GM23248 (cell line): ENCODE results near the gene OCLN. TPM values are rescaled to one million over a fixed set of nuclear protein-coding genes. Genes with fewer than 3 reads are reported as not detected.
"Not testable (repeated sequence)": the region's sequence is repeated elsewhere in the genome, so short reads cannot be mapped to it uniquely, and the experiment has no call there.

Experiments used
- DNase-seq: peaks from one replicate; pipeline ENCODE4 v3.0.0-alpha.2; 2015
- H2AFZ ChIP-seq: fragments of 200-600 bp; sonication (generic); 2 replicates; pipeline ENCODE4 v1.6.1; 2016; ENCODE audit warnings: antibody characterized with exemption
- H3F3A ChIP-seq: fragments of 200-600 bp; sonication (generic); 2 replicates; pipeline ENCODE4 v1.6.1; 2016; ENCODE audit warnings: mild to moderate bottlenecking, antibody characterized with exemption, mixed run types; ENCODE audit not compliant: insufficient read depth
- H3K27ac ChIP-seq: fragments of 200-600 bp; sonication (generic); 2 replicates; pipeline ENCODE4 v1.5.1; 2016; ENCODE audit warnings: mild to moderate bottlenecking
- H3K27me3 ChIP-seq: fragments of 200-600 bp; sonication (generic); replicated peaks from 2 replicates; pipeline ENCODE4 v1.6.1; 2016; ENCODE audit warnings: mild to moderate bottlenecking; ENCODE audit not compliant: insufficient read depth
- H3K36me3 ChIP-seq: fragments of 200-600 bp; sonication (generic); 2 replicates; pipeline ENCODE4 v1.6.1; 2016; ENCODE audit warnings: low read depth, mild to moderate bottlenecking
- H3K4me1 ChIP-seq: fragments of 200-600 bp; sonication (generic); 2 replicates; pipeline ENCODE4 v1.6.1; 2016; ENCODE audit warnings: mild to moderate bottlenecking; ENCODE audit not compliant: insufficient read depth
- H3K4me2 ChIP-seq: fragments of 200-600 bp; sonication (generic); one replicate; pipeline ENCODE4 v1.6.1; 2016; ENCODE audit warnings: mild to moderate bottlenecking; ENCODE audit not compliant: unreplicated experiment
- H3K4me3 ChIP-seq: fragments of 200-600 bp; sonication (generic); 2 replicates; pipeline ENCODE4 v1.5.1; 2016; ENCODE audit warnings: mild to moderate bottlenecking
- H3K79me2 ChIP-seq: fragments of 200-600 bp; sonication (generic); 2 replicates; pipeline ENCODE4 v1.6.1; 2016; ENCODE audit warnings: mild to moderate bottlenecking; ENCODE audit not compliant: insufficient read depth
- H3K9ac ChIP-seq: fragments of 200-600 bp; sonication (generic); 2 replicates; pipeline ENCODE4 v1.6.1; 2016; ENCODE audit warnings: mild to moderate bottlenecking
- H3K9me2 ChIP-seq: fragments of 200-600 bp; sonication (generic); 2 replicates; pipeline ENCODE4 v1.6.1; 2016; ENCODE audit warnings: mixed run types, mild to moderate bottlenecking, moderate library complexity; ENCODE audit not compliant: insufficient read depth
- H3K9me3 ChIP-seq: fragments of 200-600 bp; sonication (generic); one replicate; pipeline ENCODE4 v1.6.1; 2017; ENCODE audit warnings: low read depth
- H4K20me1 ChIP-seq: fragments of 200-600 bp; sonication (generic); 2 replicates; pipeline ENCODE4 v1.6.0; 2016; ENCODE audit not compliant: insufficient read depth
- EZH2 ChIP-seq: fragments of 200-600 bp; sonication (generic); IDR thresholded peaks from 2 replicates; pipeline ENCODE4 v1.6.1; 2018; ENCODE audit warnings: antibody characterized with exemption, mild to moderate bottlenecking; ENCODE audit not compliant: insufficient read depth, poor library complexity, severe bottlenecking
- EZH2phosphoT487 ChIP-seq: fragments of 200-600 bp; sonication (generic); IDR thresholded peaks from 2 replicates; pipeline ENCODE4 v1.6.1; 2018; ENCODE audit warnings: antibody characterized with exemption, moderate library complexity, mild to moderate bottlenecking, low read depth; ENCODE audit not compliant: insufficient read depth
- WGBS, 2 experiments: methylation state at CpG; one replicate each; pipeline ENCODE4 v1.1.6; 2015 to 2017; ENCODE audit warnings: low lambda C conversion rate in 2 of 2, low coverage in 1 of 2; ENCODE audit errors: missing lambda C conversion rate in 2 of 2; 5-methylcytosine and 5-hydroxymethylcytosine counted together
- in situ Hi-C: fragments of 300-500 bp; cut with MboI; formaldehyde crosslinking; loops from 2 replicates; pipeline ENCODE4 v1.15.0; 2020
- polyA plus RNA-seq: library from polyadenylated mRNA; unstranded; fragments of >200 nt; fragmentation: Nextera tagmentation; extraction: Ambion mirVana; gene quantifications from 2 replicates; pipeline ENCODE4 v1.2.1, GENCODE V29; 2016
- total RNA-seq: library from RNA; depleted of rRNA; stranded (reverse); fragments of >200 nt; shearing (Covaris generic); gene quantifications from 2 replicates; pipeline ENCODE4 v1.2.3, GENCODE V29; 2014; rRNA removed

Gene OCLN, protein sequence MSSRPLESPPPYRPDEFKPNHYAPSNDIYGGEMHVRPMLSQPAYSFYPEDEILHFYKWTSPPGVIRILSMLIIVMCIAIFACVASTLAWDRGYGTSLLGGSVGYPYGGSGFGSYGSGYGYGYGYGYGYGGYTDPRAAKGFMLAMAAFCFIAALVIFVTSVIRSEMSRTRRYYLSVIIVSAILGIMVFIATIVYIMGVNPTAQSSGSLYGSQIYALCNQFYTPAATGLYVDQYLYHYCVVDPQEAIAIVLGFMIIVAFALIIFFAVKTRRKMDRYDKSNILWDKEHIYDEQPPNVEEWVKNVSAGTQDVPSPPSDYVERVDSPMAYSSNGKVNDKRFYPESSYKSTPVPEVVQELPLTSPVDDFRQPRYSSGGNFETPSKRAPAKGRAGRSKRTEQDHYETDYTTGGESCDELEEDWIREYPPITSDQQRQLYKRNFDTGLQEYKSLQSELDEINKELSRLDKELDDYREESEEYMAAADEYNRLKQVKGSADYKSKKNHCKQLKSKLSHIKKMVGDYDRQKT
- total RNA-seq = 0.76 and 1.7 TPM in 2 replicates
- polyA plus RNA-seq = 0.52 and 0.59 TPM in 2 replicates

DNA sequence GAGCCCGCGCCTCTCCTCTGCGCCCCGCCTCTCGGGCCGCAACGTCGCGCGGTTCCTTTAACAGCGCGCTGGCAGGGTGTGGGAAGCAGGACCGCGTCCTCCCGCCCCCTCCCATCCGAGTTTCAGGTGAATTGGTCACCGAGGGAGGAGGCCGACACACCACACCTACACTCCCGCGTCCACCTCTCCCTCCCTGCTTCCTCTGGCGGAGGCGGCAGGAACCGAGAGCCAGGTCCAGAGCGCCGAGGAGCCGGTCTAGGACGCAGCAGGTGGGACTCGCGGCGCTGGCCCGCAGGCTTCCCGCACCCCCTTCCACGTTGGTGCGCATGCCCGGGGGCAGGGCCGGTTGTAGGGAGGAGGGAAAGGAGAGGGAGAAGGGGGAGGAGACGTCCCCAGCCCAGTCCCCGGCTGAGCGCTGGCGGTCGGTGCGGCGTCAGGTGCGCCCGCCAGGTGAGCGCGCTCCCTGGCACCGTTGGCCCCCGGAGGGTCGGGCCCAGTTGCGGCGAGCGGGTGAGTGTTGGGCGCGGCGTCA is at the start of gene OCLN:
OCLN (plus strand) TSS at position 400 of the 532 bp plus-strand sequence. CDS start 11,455 bp downstream, outside the sequence.
- Histone ChIP-seq H4K20me1 (no peaks in the 10 kb centered on the region), H3K9me3 (no peaks in the 10 kb centered on the region), H3F3A (peaks cover 8% of the 10 kb centered on the region; the same call in 1 of the 2 replicates), H3K27ac (no peak within 1 kb of the TSS), H3K36me3 (no peaks in the 10 kb centered on the region), H3K4me3 (peak within 1 kb of the TSS; percentile 73), H2AFZ (peak within 1 kb of the TSS; percentile 86), H3K9me2 (no peaks in the 10 kb centered on the region), H3K79me2 (no peaks in the 10 kb centered on the region), H3K4me1 (no peaks in the 10 kb centered on the region), H3K4me2 (peak within 1 kb of the TSS; percentile 86), H3K27me3 (peaks cover 24% of the 10 kb centered on the region), H3K9ac (no peak within 1 kb of the TSS)
- peak; percentile 32 for DNase-seq
- TF ChIP-seq EZH2 (no peak), EZH2phosphoT487 (no peak)
- in situ Hi-C loops = no loop called here
- WGBS, 2 experiments = 1 to 2% methylated on average over 34 to 55 of the region's 56 CpGs

GRCh38 chr5:69444127-69444754 is 48.3 kb upstream of the OCLN start:
- no peak for TF ChIP-seq EZH2
- no peak for TF ChIP-seq EZH2phosphoT487

GRCh38 chr5:69449511-69449910 is 43.1 kb upstream of the OCLN start:
- H3K4me3 ChIP-seq = no peak overlapping the region
- no peak overlapping the region for H3K9ac ChIP-seq
- 89 to 90% methylated on average over 8 of the region's 8 CpGs for WGBS, 2 experiments
- no peak overlapping the region for H3K4me2 ChIP-seq
- H3K79me2 ChIP-seq = no peaks in the 10 kb centered on the region
- H3K9me2 ChIP-seq = no peaks in the 10 kb centered on the region
- H3K27ac ChIP-seq = no peak overlapping the region
- peaks cover 9% of the 10 kb centered on the region for H3F3A ChIP-seq
- no peak overlapping the region for H2AFZ ChIP-seq
- in situ Hi-C loops = no loop called here
- H3K9me3 ChIP-seq = no peaks in the 10 kb centered on the region
- H3K36me3 ChIP-seq = no peaks in the 10 kb centered on the region
- H3K4me1 ChIP-seq = peaks cover 9% of the 10 kb centered on the region
- TF ChIP-seq EZH2phosphoT487 (no peak), EZH2 (no peak)
- H4K20me1 ChIP-seq = no peaks in the 10 kb centered on the region
- H3K27me3 ChIP-seq = no peaks in the 10 kb centered on the region
- no peak for DNase-seq

More at GRCh38 chr5:69444127-69444754, 48.3 kb upstream of the OCLN start:
- Histone ChIP-seq H3F3A (no peaks in the 10 kb centered on the region), H3K4me3 (no peak overlapping the region), H4K20me1 (no peaks in the 10 kb centered on the region), H3K4me1 (no peaks in the 10 kb centered on the region), H2AFZ (no peak overlapping the region), H3K9ac (no peak overlapping the region), H3K9me2 (no peaks in the 10 kb centered on the region), H3K9me3 (no peaks in the 10 kb centered on the region), H3K79me2 (no peaks in the 10 kb centered on the region), H3K27ac (no peak overlapping the region), H3K4me2 (no peak overlapping the region), H3K27me3 (no peaks in the 10 kb centered on the region), H3K36me3 (no peaks in the 10 kb centered on the region)
- DNase-seq = no peak
- WGBS, 2 experiments = 91 to 95% methylated on average over 7 of the region's 7 CpGs
- in situ Hi-C loops = no loop called here

DNA sequence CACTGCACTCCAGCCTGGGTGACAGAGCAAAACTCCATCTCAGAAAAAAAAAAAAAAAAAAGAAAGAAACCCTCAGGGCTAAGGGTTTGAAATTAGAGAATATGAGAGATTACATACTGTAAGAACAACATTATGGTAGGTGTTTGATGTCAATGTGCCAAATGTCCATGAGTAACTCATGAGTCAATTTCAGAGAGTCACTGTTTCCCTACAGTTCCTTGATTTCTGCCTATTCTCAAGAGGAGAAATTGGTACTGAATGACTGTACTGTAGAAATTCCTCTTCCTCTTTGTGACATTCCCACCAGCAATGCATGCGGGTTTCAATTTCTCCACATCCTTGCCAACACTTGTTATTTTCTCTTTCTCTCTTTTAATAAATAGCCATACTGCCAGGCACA is 42.5 kb upstream of the OCLN start:
- Histone ChIP-seq H3K79me2 (no peaks in the 10 kb centered on the region), H3K9me3 (no peaks in the 10 kb centered on the region), H3K4me1 (peaks cover 9% of the 10 kb centered on the region), H3K4me3 (no peak overlapping the region), H2AFZ (no peak overlapping the region), H3K27me3 (no peaks in the 10 kb centered on the region), H3K9ac (no peak overlapping the region), H4K20me1 (no peaks in the 10 kb centered on the region), H3K4me2 (no peak overlapping the region), H3K9me2 (no peaks in the 10 kb centered on the region), H3K27ac (peak overlapping the region; percentile 80), H3K36me3 (no peaks in the 10 kb centered on the region), H3F3A (peaks cover 9% of the 10 kb centered on the region)
- WGBS, 2 experiments = 5 to 11% methylated on average over 1 of the region's 1 CpG
- TF ChIP-seq EZH2 = no peak
- TF ChIP-seq EZH2phosphoT487 = no peak
- in situ Hi-C loops = no loop called here
- DNase-seq = peak; percentile 95

GRCh38 chr5:69450527-69450926 is 42.1 kb upstream of the OCLN start:
- H3K79me2 ChIP-seq, DNase-seq, H3K36me3 ChIP-seq, H4K20me1 ChIP-seq, in situ Hi-C loops, H3K9me2 ChIP-seq, H3K4me2 ChIP-seq, H3K9ac ChIP-seq, H3K27me3 ChIP-seq, H3K9me3 ChIP-seq, H3K4me1 ChIP-seq, H3K4me3 ChIP-seq, H3F3A ChIP-seq, H2AFZ ChIP-seq: not testable (repeated sequence)
- 88 to 91% methylated on average over 8 of the region's 8 CpGs for WGBS, 2 experiments
- peak overlapping the region; percentile 80 for H3K27ac ChIP-seq
